HepG2 (cell line): ENCODE results near the gene REM2. TPM values are rescaled to one million over a fixed set of nuclear protein-coding genes. Genes with fewer than 3 reads are reported as not detected.

Source experiments
- ATF2 ChIP-seq: sonication (generic); formaldehyde crosslinking; IDR thresholded peaks from 2 replicates; pipeline ENCODE4 v1.4.0; 2020; ENCODE audit warnings: missing genetic modification reagents
- DNMT3B ChIP-seq: conservative IDR thresholded peaks from 2 replicates; pipeline ENCODE4 v1.6.1; 2016; ENCODE audit warnings: missing biosample characterization, control low read depth
- EED ChIP-seq: sonication (generic); formaldehyde crosslinking; IDR thresholded peaks from 2 replicates; pipeline ENCODE4 v1.5.0; 2020; ENCODE audit warnings: mild to moderate bottlenecking, missing genetic modification reagents
- ELF3 ChIP-seq: IDR thresholded peaks from 2 replicates; pipeline ENCODE4 v1.6.1; 2016; ENCODE audit warnings: missing genetic modification reagents, missing compliant biosample characterization
- MLXIP ChIP-seq: sonication (generic); formaldehyde crosslinking; IDR thresholded peaks from 2 replicates; pipeline ENCODE4 v1.9.0; 2021; ENCODE audit warnings: missing genetic modification reagents, borderline replicate concordance
- MTERF4 ChIP-seq: sonication (generic); formaldehyde crosslinking; IDR thresholded peaks from 2 replicates; pipeline ENCODE4 v1.8.0; 2023; ENCODE audit warnings: mild to moderate bottlenecking, missing genetic modification reagents
- NRL ChIP-seq: sonication (generic); formaldehyde crosslinking; IDR thresholded peaks from 2 replicates; pipeline ENCODE4 v1.5.0; 2020; ENCODE audit warnings: missing genetic modification reagents, mild to moderate bottlenecking, moderate library complexity, borderline replicate concordance
- RCOR2 ChIP-seq: IDR thresholded peaks from 2 replicates; pipeline ENCODE4 v1.6.1; 2016; ENCODE audit warnings: missing biosample characterization, missing genetic modification reagents
- RFX1 ChIP-seq: fragments of 450-650 bp; IDR thresholded peaks from 2 replicates; pipeline ENCODE4 v1.6.1; 2017
- TBP ChIP-seq: sonication (generic); formaldehyde crosslinking; IDR thresholded peaks from 2 replicates; pipeline ENCODE4 v1.5.0; 2020; ENCODE audit warnings: missing genetic modification reagents
- ZBTB42 ChIP-seq: sonication (generic); formaldehyde crosslinking; IDR thresholded peaks from 2 replicates; pipeline ENCODE4 v1.5.0; 2020; ENCODE audit warnings: mild to moderate bottlenecking, missing genetic modification reagents
- ZNF12 ChIP-seq: sonication (generic); formaldehyde crosslinking; IDR thresholded peaks from 2 replicates; pipeline ENCODE4 v1.5.0; 2020; ENCODE audit warnings: missing genetic modification reagents
- ZNF3 ChIP-seq: IDR thresholded peaks from 2 replicates; pipeline ENCODE4 v1.7.0; 2017; ENCODE audit warnings: inconsistent platforms
- ZNF432 ChIP-seq: sonication (generic); formaldehyde crosslinking; IDR thresholded peaks from 2 replicates; pipeline ENCODE4 v1.5.0; 2020; ENCODE audit warnings: missing genetic modification reagents, mild to moderate bottlenecking, borderline replicate concordance
- ZNF615 ChIP-seq: sonication (generic); formaldehyde crosslinking; IDR thresholded peaks from 2 replicates; pipeline ENCODE4 v1.5.0; 2020; ENCODE audit warnings: mild to moderate bottlenecking, missing genetic modification reagents, borderline replicate concordance
- ZNF646 ChIP-seq: sonication (generic); formaldehyde crosslinking; IDR thresholded peaks from 2 replicates; pipeline ENCODE4 v1.9.0; 2021; ENCODE audit warnings: mild to moderate bottlenecking, missing genetic modification reagents
- ZNF782 ChIP-seq: sonication (generic); formaldehyde crosslinking; IDR thresholded peaks from 2 replicates; pipeline ENCODE4 v1.4.0; 2020; ENCODE audit warnings: missing genetic modification reagents, mild to moderate bottlenecking, borderline replicate concordance
- ZSCAN12 ChIP-seq: sonication (generic); formaldehyde crosslinking; IDR thresholded peaks from 2 replicates; pipeline ENCODE4 v1.9.0; 2021; ENCODE audit warnings: mild to moderate bottlenecking, missing genetic modification reagents
- polyA plus RNA-seq, 8 experiments: library from polyadenylated mRNA; depleted of rRNA in 3 of 8; stranded (reverse) in 7 of 8; unstranded in 1 of 8; fragments of >200 nt; fragmentation: Illumina TruSeq in 4 of 8; extraction: Trizol in 4 of 8; gene quantifications; 2 replicates each; pipeline versions ENCODE4 v1.2.1 to v1.2.3, GENCODE V29; 2011 to 2016; ENCODE audit warnings: low read depth in 4 of 8, missing spikeins in 1 of 8, mixed read lengths in 1 of 8; ENCODE audit not compliant: insufficient read depth in 1 of 8
- total RNA-seq, 5 experiments: library from RNA; depleted of rRNA; stranded (reverse); fragments of >200 nt; fragmentation: Illumina TruSeq; extraction: Trizol; gene quantifications; 2 replicates each; pipeline ENCODE4 v1.2.3, GENCODE V29; 2016; ENCODE audit warnings: low read depth in 1 of 5

The REM2 gene
- total and polyA plus RNA-seq, 2 of the 13 experiments (the other 11 are each of a cell fraction or from before 2014, with no cell fraction given) = 0.20 TPM; not detected in 1

GRCh38 chr14:22929104-22929960 is 46.3 kb downstream of the REM2 start, which contains the start of gene PRMT5 (continued):
- TF ChIP-seq ZNF646 (CRISPR knock-in tag) (no peak), MTERF4 (peak; percentile 98), MLXIP (CRISPR knock-in tag) (peak; percentile 60; the same call in 1 of the 2 replicates), ZNF782 (CRISPR knock-in tag) (peak; percentile 94; the same call in 1 of the 2 replicates), ZNF432 (no peak), TBP (CRISPR knock-in tag) (peak; percentile 100), EED (CRISPR knock-in tag) (peak; percentile 77), ZNF615 (CRISPR knock-in tag) (peak; percentile 79; the same call in 1 of the 2 replicates), ZSCAN12 (peak; percentile 97), DNMT3B (CRISPR knock-in tag) (peak; percentile 85), ATF2 (CRISPR knock-in tag) (peak; percentile 97), ELF3 (CRISPR knock-in tag) (peak; percentile 95), NRL (peak; percentile 99), ZNF3 (CRISPR knock-in tag) (peak; percentile 39; the same call in 1 of the 2 replicates), RFX1 (peak; percentile 100), ZNF12 (CRISPR knock-in tag) (peak; percentile 93), RCOR2 (peak; percentile 88), ZBTB42 (peak; percentile 97; the same call in 1 of the 2 replicates)
